IMR-90 (cell line): ENCODE measurements around the gene ANKFN1. TPM values are rescaled to one million over a fixed set of nuclear protein-coding genes. Genes with fewer than 3 reads are reported as not detected.

Experiments used
- ATAC-seq: fragments of 200-7000 bp; cut with Tn5 transposase; 2 replicates; pipeline ENCODE4 v1.9.1; 2020; ENCODE audit warnings: low read depth, mild to moderate bottlenecking, moderate library complexity
- BruUV-seq: library from RNA; stranded (reverse); fragments of 400-500 nt; replicated peaks from 2 replicates; lab custom pipeline; 2021; lab: Mats Ljungman, UMichigan
- CTCF ChIA-PET: fragments of 300-600 bp; formaldehyde crosslinking; extraction: SDS; loops from one replicate; lab custom pipeline; 2021; ENCODE audit warnings: antibody characterized with exemption; lab: Yijun Ruan, JAX
- POLR2A ChIA-PET: fragments of 300-600 bp; sonication (Branson Sonifier 250); formaldehyde crosslinking; loops from one replicate; lab custom pipeline; 2022; ENCODE audit warnings: antibody characterized with exemption; ENCODE audit not compliant: unreplicated experiment; lab: Charles Lee
- DNase-seq: peaks from one replicate; pipeline ENCODE4 v3.0.0; 2013
- H2AFZ ChIP-seq: replicated peaks from 2 replicates; pipeline ENCODE3; 2013; ENCODE audit warnings: low read length, mild to moderate bottlenecking; ENCODE audit not compliant: poor library complexity
- H2AK5ac ChIP-seq: 2 replicates; pipeline ENCODE4 v1.6.1; 2013; ENCODE audit warnings: low read depth, low read length, inconsistent platforms
- H2AK9ac ChIP-seq: replicated peaks from 2 replicates; pipeline ENCODE3; 2013; ENCODE audit warnings: mild to moderate bottlenecking, low read depth, low read length, moderate library complexity; ENCODE audit not compliant: poor library complexity
- H2BK120ac ChIP-seq: 2 replicates; pipeline ENCODE4 v1.6.1; 2013; ENCODE audit warnings: low read depth, low read length, inconsistent platforms
- H2BK15ac ChIP-seq: 3 replicates; pipeline ENCODE4 v1.6.1; 2013; ENCODE audit warnings: low read depth, low read length, inconsistent platforms
- H2BK20ac ChIP-seq: 2 replicates; pipeline ENCODE4 v1.6.1; 2013; ENCODE audit warnings: low read depth, mild to moderate bottlenecking, inconsistent platforms, low read length, moderate library complexity
- H2BK5ac ChIP-seq: 2 replicates; pipeline ENCODE4 v1.6.1; 2013; ENCODE audit warnings: mild to moderate bottlenecking, low read depth, low read length, inconsistent platforms; ENCODE audit not compliant: poor library complexity, severe bottlenecking
- H3K14ac ChIP-seq: replicated peaks from 2 replicates; pipeline ENCODE4 v1.6.1; 2013; ENCODE audit warnings: low read depth, low read length, inconsistent platforms
- H3K18ac ChIP-seq: 2 replicates; pipeline ENCODE4 v1.6.1; 2013; ENCODE audit warnings: low read depth, low read length, control low read depth
- H3K23ac ChIP-seq: 2 replicates; pipeline ENCODE4 v1.6.1; 2013; ENCODE audit warnings: low read depth, low read length, inconsistent platforms
- H3K27ac ChIP-seq: 2 replicates; pipeline ENCODE4 v1.5.1; 2013; ENCODE audit warnings: mild to moderate bottlenecking, control low read depth, low read length; ENCODE audit not compliant: insufficient read depth
- H3K27me3 ChIP-seq: 2 replicates; pipeline ENCODE4 v1.6.1; 2013; ENCODE audit warnings: low read length; ENCODE audit not compliant: control insufficient read depth, insufficient read depth
- H3K36me3 ChIP-seq: 2 replicates; pipeline ENCODE4 v1.6.1; 2013; ENCODE audit warnings: low read length, mixed read lengths; ENCODE audit not compliant: control insufficient read depth, insufficient read depth
- H3K4ac ChIP-seq: 2 replicates; pipeline ENCODE4 v1.6.1; 2013; ENCODE audit warnings: low read depth, low read length, inconsistent platforms
- H3K4me1 ChIP-seq: 2 replicates; pipeline ENCODE4 v1.6.1; 2013; ENCODE audit warnings: low read length, mixed read lengths; ENCODE audit not compliant: control insufficient read depth, insufficient read depth
- H3K4me2 ChIP-seq: 2 replicates; pipeline ENCODE4 v1.6.1; 2013; ENCODE audit warnings: low read depth, mild to moderate bottlenecking, control low read depth, low read length, moderate library complexity
- H3K4me3 ChIP-seq: 2 replicates; pipeline ENCODE4 v1.5.1; 2013; ENCODE audit warnings: low read depth, mild to moderate bottlenecking, control low read depth, low read length, moderate library complexity; ENCODE audit not compliant: insufficient read depth
- H3K56ac ChIP-seq: 2 replicates; pipeline ENCODE4 v1.6.1; 2013; ENCODE audit warnings: low read length, inconsistent platforms; ENCODE audit not compliant: insufficient read depth; ENCODE audit errors: extremely low read depth
- H3K79me1 ChIP-seq, 2 experiments: 2 replicates each; pipeline ENCODE4 v1.6.1; 2013; ENCODE audit warnings: low read length in 2 of 2, inconsistent platforms in 1 of 2, low read depth in 1 of 2
- H3K9ac ChIP-seq: 2 replicates; pipeline ENCODE4 v1.6.1; 2013; ENCODE audit warnings: low read depth, low read length, control low read depth
- H3K9me1 ChIP-seq: 2 replicates; pipeline ENCODE4 v1.6.1; 2013; ENCODE audit warnings: low read length, inconsistent platforms; ENCODE audit not compliant: insufficient read depth
- H3K9me3 ChIP-seq: 2 replicates; pipeline ENCODE4 v1.6.1; 2013; ENCODE audit warnings: low read length; ENCODE audit not compliant: control insufficient read depth, insufficient read depth
- H4K20me1 ChIP-seq: 2 replicates; pipeline ENCODE4 v1.6.1; 2013; ENCODE audit warnings: low read length, inconsistent platforms; ENCODE audit not compliant: insufficient read depth
- H4K5ac ChIP-seq: 2 replicates; pipeline ENCODE4 v1.6.1; 2013; ENCODE audit warnings: mild to moderate bottlenecking, low read depth, low read length, control low read depth
- H4K8ac ChIP-seq, 2 experiments: 2 replicates each; pipeline ENCODE4 v1.6.1; 2013; ENCODE audit warnings: low read depth in 2 of 2, low read length in 2 of 2, control low read depth in 1 of 2, inconsistent platforms in 1 of 2
- H4K91ac ChIP-seq: 2 replicates; pipeline ENCODE4 v1.6.1; 2013; ENCODE audit warnings: low read depth, low read length, inconsistent platforms; ENCODE audit not compliant: insufficient read depth
- CTCF ChIP-seq: conservative IDR thresholded peaks from 2 replicates; pipeline ENCODE4 v1.5.1; 2012; ENCODE audit warnings: mild to moderate bottlenecking, low read depth, low read length, improper control_type of control experiment
- MAFK ChIP-seq: IDR thresholded peaks from 2 replicates; pipeline ENCODE4 v1.6.1; 2012; ENCODE audit warnings: low read depth, low read length, improper control_type of control experiment
- RAD21 ChIP-seq: IDR thresholded peaks from 2 replicates; pipeline ENCODE4 v1.6.1; 2012; ENCODE audit warnings: low read length, improper control_type of control experiment
- SMC3 ChIP-seq: fragments of 150-350 bp; IDR thresholded peaks from 2 replicates; pipeline ENCODE4 v1.6.1; 2016; ENCODE audit warnings: low read depth, mild to moderate bottlenecking, antibody characterized with exemption, low read length, moderate library complexity
- WGBS, 2 experiments: methylation state at CpG; one replicate each; pipeline versions ENCODE4 v1.1.5 to v1.1.7; 2013; ENCODE audit warnings: missing lambda C conversion rate in 2 of 2; ENCODE audit not compliant: insufficient read length in 1 of 2; ENCODE audit errors: extremely low coverage in 2 of 2; 5-methylcytosine and 5-hydroxymethylcytosine counted together
- dilution Hi-C: fragments of 300-500 bp; cut with HindIII; formaldehyde crosslinking; loops from one replicate; pipeline ENCODE4 v1.14.3; 2018; ENCODE audit warnings: low sequenced_read_pairs; ENCODE audit not compliant: unreplicated experiment
- in situ Hi-C: fragments of 300-500 bp; cut with MboI; formaldehyde crosslinking; loops from 3 replicates; pipeline ENCODE4 v1.14.3; 2019; ENCODE audit warnings: low sequenced_read_pairs, inconsistent platforms, mixed read lengths
- intact Hi-C: fragments of 100-400 bp; cut with micrococcal nuclease; formaldehyde crosslinking; loops from 2 replicates; pipeline ENCODE4 v1.10.0; 2022
- polyA plus RNA-seq, 3 experiments: library from polyadenylated mRNA; depleted of rRNA; stranded (reverse); fragments of >200 nt; gene quantifications; 2 replicates each; pipeline ENCODE4 v1.2.3, GENCODE V29; 2012; ENCODE audit warnings: low replicate concordance in 1 of 3
- total RNA-seq: library from RNA; depleted of rRNA; stranded (reverse); fragments of >200 nt; gene quantifications from 2 replicates; pipeline ENCODE4 v1.2.3, GENCODE V29; 2012

The ANKFN1 gene
- total and polyA plus RNA-seq, 2 of the 4 experiments (the other 2 are of a cell fraction), result not detected

GRCh38 chr17:56478836-56479447, 325.7 kb downstream of the ANKFN1 start:
- no peak overlapping the region for H3K27ac ChIP-seq
- dilution Hi-C loops, result no loop called here
- no peak overlapping the region for H2BK15ac ChIP-seq

More at GRCh38 chr17:56478836-56479447, 325.7 kb downstream of the ANKFN1 start:
- H2AK9ac ChIP-seq, result no peak overlapping the region
- H3K4ac ChIP-seq, result no peak overlapping the region
- no peak overlapping the region for H2AFZ ChIP-seq
- in situ Hi-C loops, result no loop called here
- no peak overlapping the region for H4K8ac ChIP-seq
- no peak overlapping the region for H3K14ac ChIP-seq
- no peaks in the 10 kb centered on the region; the same call in 1 of the 2 replicates for H3K27me3 ChIP-seq
- TF ChIP-seq RAD21, result peak; percentile 50
- peak; percentile 48 for TF ChIP-seq CTCF
- TF ChIP-seq MAFK, result no peak
- peak; percentile 40 for TF ChIP-seq SMC3
- H3K56ac ChIP-seq, result no peak overlapping the region
- no peaks in the 10 kb centered on the region for H3K79me1 ChIP-seq
- no peaks in the 10 kb centered on the region for H3K9me1 ChIP-seq
- no peak overlapping the region for H2BK20ac ChIP-seq
- WGBS, 2 experiments, result no CpG with 5 or more reads among the region's 7 CpGs
- ATAC-seq (no peak), DNase-seq (peak; percentile 25)
- H4K5ac ChIP-seq, result no peak overlapping the region
- no peak overlapping the region for H4K91ac ChIP-seq
- no peak overlapping the region for H3K4me3 ChIP-seq
- no peak overlapping the region for H3K9ac ChIP-seq
- H3K36me3 ChIP-seq, result no peaks in the 10 kb centered on the region
- no peak overlapping the region for H3K4me2 ChIP-seq
- H2AK5ac ChIP-seq, result no peak overlapping the region
- BruUV-seq, result no TSS peak
- H3K23ac ChIP-seq, result no peak overlapping the region
- H3K4me1 ChIP-seq, result no peaks in the 10 kb centered on the region
- POLR2A ChIA-PET, result no interaction called here
- H3K9me3 ChIP-seq, result no peaks in the 10 kb centered on the region
- H4K20me1 ChIP-seq, result no peaks in the 10 kb centered on the region
- no peak overlapping the region for H2BK120ac ChIP-seq
- H2BK5ac ChIP-seq, result no peak overlapping the region
- intact Hi-C loops, result loop anchor here (1.0 to 5.0 kb wide), 6 partner anchors 158 to 952 kb away; no protein-coding TSS in a partner anchor
- CTCF ChIA-PET, result interaction anchor here (0.9 kb wide), 1 partner anchor 531 kb away, joined by 3 read pairs; no protein-coding TSS in a partner anchor
- H3K18ac ChIP-seq, result no peak overlapping the region
